Endothelial cell of umbilical vein (primary cell): ENCODE measurements around the gene ZSCAN20. TPM values are rescaled to one million over a fixed set of nuclear protein-coding genes. Genes with fewer than 3 reads are reported as not detected.

Experiments used
- BruUV-seq: library from RNA; stranded (reverse); fragments of 400-500 nt; replicated peaks from 2 replicates; lab custom pipeline; 2021; lab: Mats Ljungman, UMichigan
- CTCF ChIA-PET: fragments of 300-600, 350-600 bp; sonication (Branson Sonifier 250); formaldehyde crosslinking; loops from one replicate; lab custom pipeline; 2021; ENCODE audit warnings: antibody characterized with exemption, inconsistent platforms; lab: Charles Lee
- POLR2A ChIA-PET: fragments of 300-600, 350-600 bp; sonication (Branson Sonifier 250); formaldehyde crosslinking; loops from one replicate; lab custom pipeline; 2021; ENCODE audit warnings: antibody characterized with exemption, inconsistent platforms; lab: Charles Lee
- DNase-seq: peaks from one replicate; pipeline ENCODE4 v3.0.0-alpha.2; 2011; ENCODE audit warnings: low read depth, low spot score
- FAIRE-seq: peaks from 2 replicates; lab custom pipeline; 2011; peaks lifted over from hg19 to GRCh38; lab: Jason Lieb, UNC
- H2AFZ ChIP-seq: 2 replicates; pipeline ENCODE4 v1.6.0; 2012; ENCODE audit warnings: low read depth, low read length, control low read depth, inconsistent platforms
- H3K27ac ChIP-seq: 2 replicates; pipeline ENCODE4 v1.5.1; 2011; ENCODE audit warnings: low read depth, mild to moderate bottlenecking, control low read depth, low read length, moderate library complexity; ENCODE audit not compliant: insufficient read depth
- H3K27me3 ChIP-seq, 2 experiments: 2 replicates each; pipeline versions ENCODE4 v1.6.0 to v1.6.1; 2011; ENCODE audit warnings: low read length in 2 of 2, mixed read lengths in 1 of 2; ENCODE audit not compliant: control insufficient read depth in 2 of 2, insufficient read depth in 2 of 2
- H3K36me3 ChIP-seq, 2 experiments: 2 replicates in 1 of 2; 3 replicates in 1 of 2; pipeline ENCODE4 v1.5.1; 2011; ENCODE audit warnings: low read length in 2 of 2, mild to moderate bottlenecking in 1 of 2, moderate library complexity in 1 of 2; ENCODE audit not compliant: control insufficient read depth in 2 of 2, insufficient read depth in 2 of 2; ENCODE audit errors: extremely low read depth in 1 of 2
- H3K4me1 ChIP-seq: 3 replicates; pipeline ENCODE4 v1.5.1; 2011; ENCODE audit warnings: mild to moderate bottlenecking, low read length; ENCODE audit not compliant: control insufficient read depth, insufficient read depth; ENCODE audit errors: extremely low read depth
- H3K4me2 ChIP-seq: 2 replicates; pipeline ENCODE4 v1.6.1; 2011; ENCODE audit warnings: low read length, control low read depth, mixed read lengths; ENCODE audit not compliant: insufficient read depth
- H3K4me3 ChIP-seq, 3 experiments: fragments of 200-600 bp in 1 of 3; sonication (generic), shearing (Covaris generic) in 1 of 3; replicated peaks in 1 of 3; 2 replicates each; pipeline ENCODE4 v1.5.1; 2011 to 2016; ENCODE audit warnings: control low read depth in 3 of 3, low read length in 3 of 3, mild to moderate bottlenecking in 2 of 3, inconsistent platforms in 1 of 3, low read depth in 1 of 3, moderate library complexity in 1 of 3; ENCODE audit not compliant: insufficient read depth in 1 of 3
- H3K79me2 ChIP-seq: 2 replicates; pipeline ENCODE4 v1.6.0; 2012; ENCODE audit warnings: low read length, inconsistent platforms; ENCODE audit not compliant: control insufficient read depth, insufficient read depth
- H3K9ac ChIP-seq: replicated peaks from 2 replicates; pipeline ENCODE3; 2011; ENCODE audit warnings: low read length, control low read depth; ENCODE audit not compliant: insufficient read depth; ENCODE audit errors: extremely low read depth
- H3K9me1 ChIP-seq: replicated peaks from 3 replicates; pipeline ENCODE4 v1.6.0; 2011; ENCODE audit warnings: mild to moderate bottlenecking, low read length; ENCODE audit not compliant: control insufficient read depth, insufficient read depth; ENCODE audit errors: extremely low read depth
- H3K9me3 ChIP-seq: replicated peaks from 2 replicates; pipeline ENCODE4 v1.5.1; 2012; ENCODE audit warnings: low read length, inconsistent platforms; ENCODE audit not compliant: control insufficient read depth, insufficient read depth
- H4K20me1 ChIP-seq: replicated peaks from 2 replicates; pipeline ENCODE3; 2011; ENCODE audit warnings: mild to moderate bottlenecking, low read length; ENCODE audit not compliant: control insufficient read depth, insufficient read depth; ENCODE audit errors: extremely low read depth
- CTCF ChIP-seq, 2 donors: IDR thresholded peaks; 1 replicate in 1 of 2; 2 replicates in 1 of 2; pipeline ENCODE4 v1.5.1; 2011; ENCODE audit warnings: low read length in 2 of 2, mild to moderate bottlenecking in 2 of 2, moderate library complexity in 2 of 2, control low read depth in 1 of 2, inconsistent platforms in 1 of 2, low read depth in 1 of 2; ENCODE audit not compliant: insufficient read depth in 1 of 2; ENCODE audit errors: extremely low read depth in 1 of 2
- EZH2 ChIP-seq: IDR thresholded peaks from 2 replicates; pipeline ENCODE4 v1.6.1; 2012; ENCODE audit warnings: borderline replicate concordance, low read depth, mild to moderate bottlenecking, moderate library complexity, low read length, inconsistent platforms; ENCODE audit not compliant: severe bottlenecking
- FOS ChIP-seq: IDR thresholded peaks from 2 replicates; pipeline ENCODE4 v1.6.1; 2011; ENCODE audit warnings: mild to moderate bottlenecking, low read length, moderate library complexity, borderline replicate concordance; ENCODE audit not compliant: insufficient read depth
- GATA2 ChIP-seq: IDR thresholded peaks from 2 replicates; pipeline ENCODE4 v1.7.0; 2011; ENCODE audit warnings: low read depth, mild to moderate bottlenecking, moderate library complexity, mixed read lengths, low read length; ENCODE audit not compliant: insufficient read length, insufficient read depth
- JUN ChIP-seq: IDR thresholded peaks from 2 replicates; pipeline ENCODE4 v1.6.1; 2011; ENCODE audit warnings: borderline replicate concordance, low read depth; ENCODE audit not compliant: insufficient read length, insufficient read depth
- MAX ChIP-seq: IDR thresholded peaks from 2 replicates; pipeline ENCODE4 v1.6.1; 2011; ENCODE audit not compliant: insufficient read depth, insufficient read length
- MYC ChIP-seq: IDR thresholded peaks from one replicate; pipeline ENCODE4 v1.6.1; 2011; ENCODE audit warnings: mild to moderate bottlenecking, low read depth, low read length
- POLR2A ChIP-seq: IDR thresholded peaks from 2 replicates; pipeline ENCODE4 v1.6.1; 2012; ENCODE audit warnings: low read depth, mild to moderate bottlenecking, control low read depth, low read length
- POLR2AphosphoS5 ChIP-seq: IDR thresholded peaks from 2 replicates; pipeline ENCODE4 v1.6.1; 2012; ENCODE audit warnings: low read depth, mild to moderate bottlenecking, control low read depth, low read length, moderate library complexity; ENCODE audit not compliant: insufficient read depth
- dilution Hi-C: fragments of 300-500 bp; cut with MboI; formaldehyde crosslinking; loops from one replicate; pipeline ENCODE4 v1.15.0; 2019; ENCODE audit warnings: low sequenced_read_pairs; ENCODE audit not compliant: extremely low pct_ligation_motif_present
- intact Hi-C: fragments of 100-400 bp; cut with micrococcal nuclease; formaldehyde crosslinking; loops from one replicate; pipeline ENCODE4 v1.10.0; 2022
- polyA plus RNA-seq, 4 experiments: library from polyadenylated mRNA; depleted of rRNA in 3 of 4; stranded (reverse) in 3 of 4; unstranded in 1 of 4; fragments of >200 nt; gene quantifications; 2 replicates each; pipeline versions ENCODE4 v1.2.1 to v1.2.3, GENCODE V29; 2011 to 2012; ENCODE audit warnings: missing spikeins in 1 of 4
- total RNA-seq: library from RNA; stranded (reverse); gene quantifications from 2 replicates; pipeline ENCODE4 v1.2.3, GENCODE V29; 2021

The ZSCAN20 gene
- total and polyA plus RNA-seq, 2 donors (not counting 3 experiments of a cell fraction or from before 2014, with no cell fraction given), result 1.2 to 5.8 TPM

- no peaks in the 10 kb centered on the region for H3K36me3 ChIP-seq
- no peaks in the 10 kb centered on the region for H3K79me2 ChIP-seq
- H3K9me1 ChIP-seq, result no peaks in the 10 kb centered on the region
- CTCF ChIA-PET, result interaction anchor here (1.5 kb wide), 1 partner anchor 12 kb away, joined by 4 read pairs; no protein-coding TSS in a partner anchor
- H3K27me3 ChIP-seq, result no peaks in the 10 kb centered on the region
- H3K4me2 ChIP-seq, result no peak overlapping the region
- TF ChIP-seq CTCF (IDR thresholded peaks at IDR 0.05; ENCODE audit: extremely low read depth in 1 of 2, insufficient read depth in 1 of 2, low read depth in 1 of 2, low read length in 2 of 2), result peak; percentile 19 to 24
- TF ChIP-seq JUN, result no peak
- no peak for TF ChIP-seq GATA2
- H3K9me3 ChIP-seq, result peaks cover 2% of the 10 kb centered on the region
- no TSS peak for BruUV-seq
- FAIRE-seq (no peak), DNase-seq (peak; percentile 4)
- H3K27ac ChIP-seq, result no peak overlapping the region
- H2AFZ ChIP-seq, result no peak overlapping the region
- no peak overlapping the region for H3K4me3 ChIP-seq
- no peak overlapping the region for H3K9ac ChIP-seq
- no peaks in the 10 kb centered on the region for H4K20me1 ChIP-seq
- dilution Hi-C loops, result no loop called here
- intact Hi-C loops, result no loop called here
- POLR2A ChIA-PET, result interaction anchor here (0.7 kb wide), 1 partner anchor 92 kb away, joined by 6 read pairs; no protein-coding TSS in a partner anchor
- no peaks in the 10 kb centered on the region for H3K4me1 ChIP-seq
These were observed 28.1 kb downstream of the ZSCAN20 start for GRCh38 chr1:33500547-33500946.

GRCh38 chr1:33501309-33501708 is 28.9 kb downstream of the ZSCAN20 start:
- Histone ChIP-seq H4K20me1 (no peaks in the 10 kb centered on the region), H3K4me2 (no peak overlapping the region), H3K36me3 (no peaks in the 10 kb centered on the region), H3K9ac (no peak overlapping the region), H3K79me2 (no peaks in the 10 kb centered on the region), H3K4me1 (no peaks in the 10 kb centered on the region), H3K9me3 (no peaks in the 10 kb centered on the region), H3K27me3 (no peaks in the 10 kb centered on the region), H2AFZ (no peak overlapping the region), H3K9me1 (no peaks in the 10 kb centered on the region), H3K27ac (no peak overlapping the region), H3K4me3 (no peak overlapping the region)
- POLR2A ChIA-PET, result no interaction called here
- no peak for TF ChIP-seq POLR2AphosphoS5
- no peak for TF ChIP-seq FOS
- no peak for TF ChIP-seq GATA2
- no peak for TF ChIP-seq EZH2
- no peak for TF ChIP-seq MAX
- no peak for TF ChIP-seq POLR2A
- TF ChIP-seq CTCF (IDR thresholded peaks at IDR 0.05; ENCODE audit: extremely low read depth in 1 of 2, insufficient read depth in 1 of 2, low read depth in 1 of 2, low read length in 2 of 2), result no peak
- TF ChIP-seq MYC, result no peak
- TF ChIP-seq JUN, result no peak
- CTCF ChIA-PET, result no interaction called here
- dilution Hi-C loops (no loop called here), intact Hi-C loops (no loop called here)
- FAIRE-seq (no peak), DNase-seq (no peak)
- no TSS peak for BruUV-seq
